ENCODE results near the gene SH2B3. TPM values are rescaled to one million over a fixed set of nuclear protein-coding genes. Genes with fewer than 3 reads are reported as not detected.

The SH2B3 gene
- total and polyA plus RNA-seq, 9 of the 15 experiments (the other 6 are each of a cell fraction or from before 2014, with no cell fraction given), result 10.8 to 75.3 (median 37.4) TPM

DNA sequence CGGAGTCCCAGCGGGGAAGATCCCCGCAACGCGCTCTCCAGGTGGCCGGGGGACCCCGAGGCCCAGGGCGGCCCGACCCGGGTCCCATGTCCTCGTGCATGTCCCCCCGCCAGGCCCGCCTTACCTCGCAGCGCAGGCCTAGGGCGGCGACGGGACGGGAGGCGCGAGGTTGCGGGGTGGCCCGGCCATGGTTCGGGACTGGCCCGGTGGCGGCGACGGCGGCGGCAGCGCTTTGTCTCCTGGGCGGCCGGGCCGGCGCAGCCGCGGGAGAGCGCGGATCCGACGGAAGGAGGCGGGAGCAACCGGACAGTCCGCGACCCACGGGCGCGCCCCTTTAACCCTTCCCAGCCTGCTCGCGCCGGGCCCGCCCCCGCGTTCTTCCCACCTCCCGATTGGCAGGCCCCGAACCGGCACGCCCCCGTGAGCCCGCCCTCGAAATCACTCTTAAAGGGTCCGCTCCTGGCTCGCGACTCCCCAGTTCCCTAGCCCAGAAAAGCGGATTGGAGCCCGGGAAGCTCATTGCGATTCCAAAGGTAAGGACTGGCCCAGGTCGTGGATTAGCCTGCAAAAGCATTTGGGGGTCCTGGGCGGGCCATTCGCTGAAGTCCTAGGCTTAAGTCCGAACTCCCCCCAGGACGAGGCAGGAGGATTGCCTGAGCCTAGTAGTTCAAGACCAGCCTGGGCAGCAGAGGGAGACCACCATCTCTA lies 36.8 kb upstream of the SH2B3 start, which contains the start of gene PHETA1 (continued):
- TF ChIP-seq ZBTB5 (IDR thresholded peaks at IDR 0.05) (no peak), BHLHE40 (IDR thresholded peaks at IDR 0.05; ENCODE audit: low read length) (peak; percentile 11; the same call in 1 of the 2 replicates), DPF2 (IDR thresholded peaks at IDR 0.05) (no peak; the same call in 1 of the 2 replicates), ZSCAN29 (IDR thresholded peaks at IDR 0.05) (peak; percentile 76), TOE1 (IDR thresholded peaks at IDR 0.05; ENCODE audit: borderline replicate concordance) (peak; percentile 91), TOE1 (CRISPR knock-in tag; IDR thresholded peaks at IDR 0.05; ENCODE audit: borderline replicate concordance, low read depth) (no peak), SP1 (CRISPR knock-in tag; IDR thresholded peaks at IDR 0.05) (peak; percentile 98), ZKSCAN1 (IDR thresholded peaks at IDR 0.05; ENCODE audit: low read depth, low read length) (peak; percentile 45), SAP30 (IDR thresholded peaks at IDR 0.05; ENCODE audit: borderline replicate concordance, insufficient read depth, low read depth, low read length, poor library complexity, severe bottlenecking) (peak; percentile 73), FOXO4 (CRISPR knock-in tag; IDR thresholded peaks at IDR 0.05) (no peak), SOX6 (IDR thresholded peaks at IDR 0.05) (0 out of 2 replicates have a peak, but pooled peaks have one; percentile 29), RCOR1 (IDR thresholded peaks at IDR 0.05; ENCODE audit: borderline replicate concordance in 1 of 2, low read depth in 2 of 2, low read length in 2 of 2) (no peak), RB1 (IDR thresholded peaks at IDR 0.05; ENCODE audit: low read depth) (peak; percentile 87), BRF1 (IDR thresholded peaks at IDR 0.05; ENCODE audit: borderline replicate concordance, extremely low read depth, insufficient read length) (no peak), KAT7 (CRISPR knock-in tag; IDR thresholded peaks at IDR 0.05; ENCODE audit: borderline replicate concordance) (0 out of 2 replicates have a peak, but pooled peaks have one; percentile 71), ZBTB1 (CRISPR knock-in tag; IDR thresholded peaks at IDR 0.05; ENCODE audit: borderline replicate concordance, low read depth) (peak; percentile 83), MEIS2 (IDR thresholded peaks at IDR 0.05; ENCODE audit: partially characterized antibody) (peak; percentile 54), SMARCB1 (IDR thresholded peaks at IDR 0.05; ENCODE audit: insufficient read length, low read depth) (no peak), CTBP1 (IDR thresholded peaks at IDR 0.05; ENCODE audit: borderline replicate concordance) (peak; percentile 80), NR3C1 (CRISPR knock-in tag; IDR thresholded peaks at IDR 0.05) (peak; percentile 76; the same call in 1 of the 2 replicates)
- TF ChIP-seq, protein P1, sequence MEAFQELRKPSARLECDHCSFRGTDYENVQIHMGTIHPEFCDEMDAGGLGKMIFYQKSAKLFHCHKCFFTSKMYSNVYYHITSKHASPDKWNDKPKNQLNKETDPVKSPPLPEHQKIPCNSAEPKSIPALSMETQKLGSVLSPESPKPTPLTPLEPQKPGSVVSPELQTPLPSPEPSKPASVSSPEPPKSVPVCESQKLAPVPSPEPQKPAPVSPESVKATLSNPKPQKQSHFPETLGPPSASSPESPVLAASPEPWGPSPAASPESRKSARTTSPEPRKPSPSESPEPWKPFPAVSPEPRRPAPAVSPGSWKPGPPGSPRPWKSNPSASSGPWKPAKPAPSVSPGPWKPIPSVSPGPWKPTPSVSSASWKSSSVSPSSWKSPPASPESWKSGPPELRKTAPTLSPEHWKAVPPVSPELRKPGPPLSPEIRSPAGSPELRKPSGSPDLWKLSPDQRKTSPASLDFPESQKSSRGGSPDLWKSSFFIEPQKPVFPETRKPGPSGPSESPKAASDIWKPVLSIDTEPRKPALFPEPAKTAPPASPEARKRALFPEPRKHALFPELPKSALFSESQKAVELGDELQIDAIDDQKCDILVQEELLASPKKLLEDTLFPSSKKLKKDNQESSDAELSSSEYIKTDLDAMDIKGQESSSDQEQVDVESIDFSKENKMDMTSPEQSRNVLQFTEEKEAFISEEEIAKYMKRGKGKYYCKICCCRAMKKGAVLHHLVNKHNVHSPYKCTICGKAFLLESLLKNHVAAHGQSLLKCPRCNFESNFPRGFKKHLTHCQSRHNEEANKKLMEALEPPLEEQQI (IDR thresholded peaks at IDR 0.05), result no peak
- TF ChIP-seq, protein P2, sequence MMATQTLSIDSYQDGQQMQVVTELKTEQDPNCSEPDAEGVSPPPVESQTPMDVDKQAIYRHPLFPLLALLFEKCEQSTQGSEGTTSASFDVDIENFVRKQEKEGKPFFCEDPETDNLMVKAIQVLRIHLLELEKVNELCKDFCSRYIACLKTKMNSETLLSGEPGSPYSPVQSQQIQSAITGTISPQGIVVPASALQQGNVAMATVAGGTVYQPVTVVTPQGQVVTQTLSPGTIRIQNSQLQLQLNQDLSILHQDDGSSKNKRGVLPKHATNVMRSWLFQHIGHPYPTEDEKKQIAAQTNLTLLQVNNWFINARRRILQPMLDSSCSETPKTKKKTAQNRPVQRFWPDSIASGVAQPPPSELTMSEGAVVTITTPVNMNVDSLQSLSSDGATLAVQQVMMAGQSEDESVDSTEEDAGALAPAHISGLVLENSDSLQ (IDR thresholded peaks at IDR 0.05), result peak; percentile 82
